Frontal cortex (tissue), 4 donors: ENCODE results near the gene GLRA3. TPM values are rescaled to one million over a fixed set of nuclear protein-coding genes. Genes with fewer than 3 reads are reported as not detected.
"Not testable (repeated sequence)": the region's sequence is repeated elsewhere in the genome, so short reads cannot be mapped to it uniquely, and the experiment has no call there.

Experiments
- DNase-seq, 2 donors: peaks; one replicate each; pipeline ENCODE4 v3.0.0; 2012; ENCODE audit warnings: low spot score in 2 of 2
- FAIRE-seq: peaks from 2 replicates; lab custom pipeline; 2012; peaks lifted over from hg19 to GRCh38; lab: Jason Lieb, UNC
- total RNA-seq: library from RNA; depleted of rRNA; stranded (reverse); fragments of >200 nt; gene quantifications from one replicate; pipeline ENCODE4 v1.2.3, GENCODE V29; 2014
- donor health status: control.
- donor health status: control.
- donor health status: control.

The GLRA3 gene
- total RNA-seq, 1 donor from 2014 or later: 6.1 TPM

GRCh38 chr4:174717828-174718227 is 111.2 kb downstream of the GLRA3 start:
- DNase-seq: no peak
- FAIRE-seq: no peak

GRCh38 chr4:174716986-174717770 is 111.9 kb downstream of the GLRA3 start:
- FAIRE-seq (no peak), DNase-seq (no peak)

- DNase-seq: no peak
- no peak for FAIRE-seq
Observed at GRCh38 chr4:174714393-174715211, 114.4 kb downstream of the GLRA3 start.

GRCh38 chr4:174713821-174714220 is 115.2 kb downstream of the GLRA3 start:
- DNase-seq: no peak
- no peak for FAIRE-seq

- no peak for DNase-seq
- FAIRE-seq: no peak
Observed at GRCh38 chr4:174713181-174713580, 115.9 kb downstream of the GLRA3 start.

- FAIRE-seq (no peak), DNase-seq (no peak)
Observed at GRCh38 chr4:174709526-174709925, 119.5 kb downstream of the GLRA3 start.

- no peak for DNase-seq
- FAIRE-seq: no peak
Observed at GRCh38 chr4:174708381-174708780, 120.7 kb downstream of the GLRA3 start.

GRCh38 chr4:174707902-174708301 is 121.1 kb downstream of the GLRA3 start:
- no peak for DNase-seq
- FAIRE-seq: no peak

- FAIRE-seq (no peak), DNase-seq (no peak)
Observed at GRCh38 chr4:174707051-174707676, 121.9 kb downstream of the GLRA3 start.

GRCh38 chr4:174702979-174703478 is 126.0 kb downstream of the GLRA3 start:
- no peak for FAIRE-seq
- DNase-seq: no peak

GRCh38 chr4:174699654-174700053 is 129.4 kb downstream of the GLRA3 start:
- no peak for DNase-seq
- FAIRE-seq: peak; percentile 91

- DNase-seq: no peak
- FAIRE-seq: no peak
Observed at GRCh38 chr4:174697896-174698295, 131.2 kb downstream of the GLRA3 start.

GRCh38 chr4:174697202-174697601 is 131.8 kb downstream of the GLRA3 start:
- DNase-seq (no peak), FAIRE-seq (no peak)

GRCh38 chr4:174696657-174697056 is 132.4 kb downstream of the GLRA3 start:
- FAIRE-seq (no peak), DNase-seq (no peak)

- DNase-seq, FAIRE-seq: not testable (repeated sequence)
Observed at GRCh38 chr4:174691876-174692275, 137.2 kb downstream of the GLRA3 start.

GRCh38 chr4:174690665-174691064 is 138.4 kb downstream of the GLRA3 start:
- DNase-seq (no peak), FAIRE-seq (no peak)

GRCh38 chr4:174689618-174690017 is 139.4 kb downstream of the GLRA3 start:
- no peak for DNase-seq
- FAIRE-seq: no peak

- FAIRE-seq (no peak), DNase-seq (no peak)
Observed at GRCh38 chr4:174686826-174687225, 142.2 kb downstream of the GLRA3 start.

- no peak for FAIRE-seq
- no peak for DNase-seq
Observed at GRCh38 chr4:174681723-174682300, 147.2 kb downstream of the GLRA3 start.

- FAIRE-seq (no peak), DNase-seq (no peak)
Observed at GRCh38 chr4:174674305-174674840, 154.7 kb downstream of the GLRA3 start.
